Stimulated activated naive CD4-positive, alpha-beta T cell (primary cell): Measurements from ENCODE around the gene ZGLP1.

Experiments
- DNase-seq, 6 experiments: peaks; one replicate each; lab custom pipeline; 2025; lab: John Stamatoyannopoulos, UW

Gene ZGLP1

DNA sequence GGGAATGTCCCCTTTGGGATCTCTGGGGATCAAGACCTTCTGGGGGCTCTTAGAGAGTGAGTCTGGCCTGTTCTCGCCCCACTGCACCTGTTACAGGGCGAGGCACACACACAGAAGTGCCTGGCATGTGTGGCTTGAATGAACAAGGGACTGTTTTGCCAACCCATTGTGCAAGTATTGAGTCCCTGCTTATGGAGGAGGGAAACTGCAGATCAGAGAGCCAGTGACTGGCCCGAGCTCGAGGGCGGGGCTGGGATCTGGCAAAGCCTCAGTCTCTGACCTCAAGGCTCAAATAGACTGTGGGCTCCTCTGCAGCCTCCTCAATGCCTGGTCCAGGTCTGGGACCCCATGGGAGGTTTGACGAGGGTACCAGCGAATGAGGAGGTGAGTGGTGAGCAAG lies 18.2 kb upstream of the ZGLP1 start:
- no peak for DNase-seq

DNA sequence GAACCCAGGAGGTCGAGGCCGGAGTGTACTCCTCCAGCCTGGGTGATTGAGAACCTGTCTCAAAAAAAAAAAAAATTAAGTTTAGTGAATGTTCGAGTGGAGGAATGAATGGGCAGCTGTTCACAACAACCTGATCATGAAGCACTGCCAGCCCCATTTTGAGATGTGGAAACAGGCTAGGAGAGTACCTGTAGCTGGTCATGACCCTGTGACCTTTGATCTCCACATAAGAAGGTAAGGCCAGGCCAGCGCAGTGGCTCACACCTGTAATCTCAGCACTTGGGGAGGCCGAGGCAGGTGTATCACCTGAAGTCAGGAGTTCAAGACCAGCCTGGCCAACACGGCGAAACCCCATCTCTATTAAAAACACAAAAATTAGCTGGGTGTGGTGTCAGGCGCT lies 16.1 kb upstream of the ZGLP1 start:
- no peak for DNase-seq

GRCh38 chr19:10321874-10322835 lies 12.5 kb upstream of the ZGLP1 start:
- DNase-seq, result no peak

- no peak for DNase-seq
These were observed 11.8 kb upstream of the ZGLP1 start for GRCh38 chr19:10321417-10321797.

DNA sequence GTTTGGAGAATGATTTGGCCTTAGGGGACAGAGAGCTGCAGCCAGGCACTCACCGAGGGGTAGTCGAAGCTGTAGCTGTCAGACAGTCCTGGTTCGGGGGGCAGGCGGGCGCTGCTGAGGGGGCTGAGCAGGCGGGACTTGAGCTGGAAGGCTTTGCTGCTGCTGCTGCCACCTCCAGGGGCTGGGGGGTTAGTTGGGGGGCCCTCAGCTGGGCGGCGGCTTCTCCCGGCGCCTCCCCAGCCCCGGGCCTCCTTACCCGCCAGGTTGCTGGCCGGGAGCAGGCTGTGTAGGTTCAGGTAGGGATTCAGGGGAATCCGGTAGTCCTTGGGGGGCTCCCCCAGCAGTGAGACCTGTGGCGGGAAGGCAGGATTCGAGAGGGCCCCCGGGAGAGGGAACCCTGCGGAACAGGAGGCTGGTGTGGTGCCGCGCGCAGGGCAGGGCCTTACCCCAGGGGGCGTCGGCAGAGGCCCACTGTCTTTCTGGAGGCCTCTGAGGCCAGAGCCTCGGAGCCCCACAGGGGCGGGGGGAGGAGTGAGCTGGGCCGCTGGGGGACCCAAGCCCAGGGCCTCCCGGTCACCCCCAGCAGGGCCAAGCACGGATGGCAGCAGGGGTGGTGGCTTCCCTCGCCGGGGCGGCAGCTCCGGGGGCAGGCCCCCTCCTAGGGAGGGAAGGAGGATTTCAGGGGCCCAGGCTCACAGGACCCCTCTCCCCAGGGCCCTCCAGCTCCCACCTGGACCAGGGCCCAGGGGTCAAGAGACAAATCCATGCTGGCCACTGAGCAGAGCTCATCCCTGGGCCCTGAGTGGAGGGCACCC lies 11.2 kb upstream of the ZGLP1 start:
- DNase-seq, result no peak

- no peak for DNase-seq
These were observed 9.4 kb upstream of the ZGLP1 start for GRCh38 chr19:10318807-10319682.

GRCh38 chr19:10317857-10318462 lies 8.3 kb upstream of the ZGLP1 start:
- no peak for DNase-seq

DNA sequence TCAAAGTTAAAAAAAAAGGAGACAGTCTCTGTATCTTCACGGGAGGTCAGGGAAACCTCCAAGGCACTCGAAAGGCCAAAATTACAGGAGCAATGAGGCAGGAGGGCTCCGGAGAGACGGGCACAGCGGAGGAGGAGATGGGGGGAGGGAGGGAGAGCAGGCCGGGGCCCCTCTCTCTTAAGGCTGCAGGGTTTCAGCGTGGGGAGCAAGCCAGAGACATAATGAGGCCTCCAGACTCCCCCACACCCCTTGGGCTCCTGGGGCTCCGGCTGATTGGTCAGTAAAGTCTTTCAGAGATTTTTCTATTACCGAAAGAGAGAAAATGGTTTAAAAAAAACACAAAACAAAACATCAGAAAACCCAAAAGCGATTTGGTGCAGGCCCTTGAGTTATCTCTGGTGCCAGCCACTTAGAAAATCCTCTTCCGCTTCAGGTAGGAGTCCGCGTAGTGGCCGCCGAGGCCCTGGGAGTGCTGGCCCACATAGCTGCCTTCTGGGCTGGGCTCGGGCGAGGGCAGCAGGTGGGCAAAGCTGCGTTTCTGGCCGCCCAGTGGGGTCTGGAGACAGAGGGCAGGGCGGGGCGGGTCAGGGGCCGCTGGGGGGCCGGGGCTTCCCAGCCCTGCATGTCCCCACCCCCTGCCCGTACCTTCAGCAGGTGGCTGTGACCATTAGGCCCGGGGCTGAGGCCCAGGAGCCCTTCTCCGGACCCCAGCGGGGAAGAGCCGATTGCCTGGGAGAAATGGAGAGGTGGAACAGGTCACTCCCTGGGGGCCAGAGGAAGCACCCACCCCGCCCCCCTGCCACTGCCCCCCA lies 7.6 kb upstream of the ZGLP1 start:
- DNase-seq, result no peak

GRCh38 chr19:10316229-10317044 lies 6.8 kb upstream of the ZGLP1 start:
- peak in 1 of 6 experiments; percentile 33 for DNase-seq

GRCh38 chr19:10315335-10316214 lies 6.0 kb upstream of the ZGLP1 start, which contains the start of gene FDX2:
FDX2 (minus strand) TSS chr19:10316015; CDS start chr19:10315996, 19 bp downstream.
- peak; percentile 66 to 91 (median 86) for DNase-seq

- no peak for DNase-seq
These were observed 3.3 kb downstream of the ZGLP1 start for GRCh38 chr19:10306327-10306726.

DNA sequence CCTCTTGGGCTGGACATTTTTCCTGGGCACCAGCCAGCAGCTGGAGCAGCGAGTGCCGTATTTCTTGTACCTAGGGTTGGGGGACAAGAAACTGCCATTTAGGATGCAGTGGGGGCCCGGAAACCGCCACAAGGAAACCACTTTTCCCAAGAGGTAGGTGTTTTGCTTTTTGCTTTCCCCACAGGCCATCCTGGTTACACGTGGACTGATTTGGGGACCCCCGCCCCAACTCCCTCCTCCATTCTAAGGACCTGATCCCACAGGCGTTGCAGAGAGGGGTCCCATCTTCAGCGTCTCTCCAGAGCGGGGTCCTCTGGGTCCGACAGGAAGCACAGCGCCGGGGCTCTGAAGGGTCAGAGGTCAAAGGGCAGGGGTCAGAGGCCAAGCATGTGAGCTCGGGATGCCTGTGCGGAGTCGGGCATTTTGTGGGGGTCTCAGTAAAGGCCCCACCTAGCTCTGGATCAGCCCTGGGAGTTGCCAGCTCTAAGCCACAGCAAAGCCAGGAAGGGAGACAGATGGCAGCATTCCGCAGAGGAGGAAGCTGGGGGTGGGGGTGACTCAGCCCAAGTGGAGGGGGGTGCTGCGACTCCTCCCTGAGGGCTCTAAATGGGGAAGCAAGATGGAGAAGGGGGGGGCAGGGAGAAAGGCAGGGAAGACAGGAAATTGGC lies 4.3 kb downstream of the ZGLP1 start:
- no peak for DNase-seq

- no peak for DNase-seq
These were observed 9.8 kb downstream of the ZGLP1 start for GRCh38 chr19:10299545-10300458.

- DNase-seq, result no peak
These were observed 13.6 kb downstream of the ZGLP1 start for GRCh38 chr19:10295847-10296591.

DNA sequence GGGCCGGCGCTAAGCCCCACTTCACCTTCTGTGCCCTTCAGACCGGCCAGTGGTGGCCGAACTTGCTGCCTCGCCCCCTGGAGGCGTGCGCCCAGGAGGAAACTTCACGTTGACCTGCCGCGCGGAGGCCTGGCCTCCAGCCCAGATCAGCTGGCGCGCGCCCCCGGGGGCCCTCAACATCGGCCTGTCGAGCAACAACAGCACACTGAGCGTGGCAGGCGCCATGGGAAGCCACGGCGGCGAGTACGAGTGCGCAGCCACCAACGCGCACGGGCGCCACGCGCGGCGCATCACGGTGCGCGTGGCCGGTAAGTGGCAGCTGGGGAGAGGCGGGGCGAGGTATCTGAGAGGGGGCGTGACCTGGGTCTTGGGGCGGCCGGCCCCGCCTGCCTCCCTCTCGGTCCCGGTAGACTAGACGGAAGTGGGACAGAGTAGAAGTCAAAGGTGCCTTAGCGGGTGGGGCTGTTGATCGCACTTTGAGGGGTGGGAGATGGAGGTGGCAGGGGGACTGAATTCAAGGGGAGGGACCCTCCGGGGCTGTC lies 14.2 kb downstream of the ZGLP1 start:
- DNase-seq, result peak; percentile 33 to 64 (median 56)

- DNase-seq, result no peak
These were observed 15.3 kb downstream of the ZGLP1 start for GRCh38 chr19:10294368-10294697.
